Dendritic cell treated with granulocyte-macrophage colony-stimulating factor and Interleukin-4, amounts not matched to agents 40 ng/mL and 50 ng/mL, for 4 days (primary cell): Measurements from ENCODE around the gene COLEC12.
A peak's percentile ranks its signal among the peaks of the same experiment; 100 is the strongest.

Experiments used
- H3K27ac Mint-ChIP-seq: one replicate; pipeline ENCODE4 v1.8.0; 2022; ENCODE audit warnings: mild to moderate bottlenecking, mixed read lengths
- H3K27me3 Mint-ChIP-seq: one replicate; pipeline ENCODE4 v1.8.0; 2022; ENCODE audit warnings: mild to moderate bottlenecking, mixed read lengths
- H3K36me3 Mint-ChIP-seq: one replicate; pipeline ENCODE4 v1.8.0; 2022; ENCODE audit warnings: low read depth, mixed read lengths
- H3K4me1 Mint-ChIP-seq: one replicate; pipeline ENCODE4 v1.8.0; 2022; ENCODE audit warnings: low read depth, mixed read lengths
- H3K4me3 Mint-ChIP-seq: one replicate; pipeline ENCODE4 v1.8.0; 2022; ENCODE audit warnings: mild to moderate bottlenecking, moderate library complexity, mixed read lengths
- H3K9me3 Mint-ChIP-seq: one replicate; pipeline ENCODE4 v1.8.0; 2022; ENCODE audit warnings: mixed read lengths
- intact Hi-C: fragments of 100-400 bp; cut with micrococcal nuclease; formaldehyde crosslinking; loops from one replicate; pipeline ENCODE4 v1.15.0; 2022

Gene COLEC12

GRCh38 chr18:363301-364085, 137.0 kb downstream of the COLEC12 start:
- Mint-ChIP-seq H3K9me3 (no peaks in the 10 kb centered on the region), H3K4me1 (peaks cover 37% of the 10 kb centered on the region), H3K4me3 (no peak overlapping the region), H3K27ac (peak overlapping the region; percentile 27), H3K36me3 (no peaks in the 10 kb centered on the region), H3K27me3 (peaks cover 2% of the 10 kb centered on the region)
- intact Hi-C loops = no loop called here

- Mint-ChIP-seq H3K4me1 (peaks cover 37% of the 10 kb centered on the region), H3K9me3 (no peaks in the 10 kb centered on the region), H3K27ac (peak overlapping the region; percentile 27), H3K27me3 (peaks cover 2% of the 10 kb centered on the region), H3K36me3 (no peaks in the 10 kb centered on the region), H3K4me3 (no peak overlapping the region)
- intact Hi-C loops = no loop called here
Measured at GRCh38 chr18:362311-363290, 137.9 kb downstream of the COLEC12 start.

- H3K27ac Mint-ChIP-seq = no peak overlapping the region
- no peaks in the 10 kb centered on the region for H3K36me3 Mint-ChIP-seq
- H3K4me1 Mint-ChIP-seq = peaks cover 37% of the 10 kb centered on the region
- intact Hi-C loops = no loop called here
- no peak overlapping the region for H3K4me3 Mint-ChIP-seq
- no peaks in the 10 kb centered on the region for H3K9me3 Mint-ChIP-seq
- peaks cover 2% of the 10 kb centered on the region for H3K27me3 Mint-ChIP-seq
Measured at GRCh38 chr18:361941-362310, 138.6 kb downstream of the COLEC12 start.

- Mint-ChIP-seq H3K27me3 (peaks cover 2% of the 10 kb centered on the region), H3K27ac (no peak overlapping the region), H3K9me3 (no peaks in the 10 kb centered on the region), H3K36me3 (no peaks in the 10 kb centered on the region), H3K4me3 (no peak overlapping the region), H3K4me1 (peaks cover 34% of the 10 kb centered on the region)
- intact Hi-C loops = no loop called here
Measured at GRCh38 chr18:361100-361732, 139.3 kb downstream of the COLEC12 start.

GRCh38 chr18:360676-361075, 139.8 kb downstream of the COLEC12 start:
- Mint-ChIP-seq H3K9me3 (no peaks in the 10 kb centered on the region), H3K27ac (no peak overlapping the region), H3K36me3 (no peaks in the 10 kb centered on the region), H3K27me3 (no peaks in the 10 kb centered on the region), H3K4me1 (peaks cover 29% of the 10 kb centered on the region), H3K4me3 (no peak overlapping the region)
- intact Hi-C loops = no loop called here

GRCh38 chr18:356778-357177, 143.7 kb downstream of the COLEC12 start:
- Mint-ChIP-seq H3K36me3 (no peaks in the 10 kb centered on the region), H3K4me3 (no peak overlapping the region), H3K27ac (no peak overlapping the region), H3K4me1 (peaks cover 12% of the 10 kb centered on the region), H3K27me3 (peaks cover 2% of the 10 kb centered on the region), H3K9me3 (no peaks in the 10 kb centered on the region)
- intact Hi-C loops = no loop called here

- intact Hi-C loops = no loop called here
- Mint-ChIP-seq H3K36me3 (no peaks in the 10 kb centered on the region), H3K27me3 (peaks cover 2% of the 10 kb centered on the region), H3K9me3 (no peaks in the 10 kb centered on the region), H3K4me1 (peaks cover 1% of the 10 kb centered on the region), H3K4me3 (no peak overlapping the region), H3K27ac (no peak overlapping the region)
Measured at GRCh38 chr18:355678-356077, 144.8 kb downstream of the COLEC12 start.

GRCh38 chr18:354471-354870, 146.0 kb downstream of the COLEC12 start:
- no peaks in the 10 kb centered on the region for H3K9me3 Mint-ChIP-seq
- H3K27ac Mint-ChIP-seq = no peak overlapping the region
- H3K36me3 Mint-ChIP-seq = no peaks in the 10 kb centered on the region
- H3K4me1 Mint-ChIP-seq = no peaks in the 10 kb centered on the region
- intact Hi-C loops = no loop called here
- no peak overlapping the region for H3K4me3 Mint-ChIP-seq
- peaks cover 2% of the 10 kb centered on the region for H3K27me3 Mint-ChIP-seq

- no peak overlapping the region for H3K4me3 Mint-ChIP-seq
- H3K9me3 Mint-ChIP-seq = no peaks in the 10 kb centered on the region
- intact Hi-C loops = no loop called here
- H3K4me1 Mint-ChIP-seq = no peaks in the 10 kb centered on the region
- H3K27ac Mint-ChIP-seq = no peak overlapping the region
- no peaks in the 10 kb centered on the region for H3K36me3 Mint-ChIP-seq
- peaks cover 2% of the 10 kb centered on the region for H3K27me3 Mint-ChIP-seq
Measured at GRCh38 chr18:354003-354402, 146.5 kb downstream of the COLEC12 start.

GRCh38 chr18:352438-352837, 148.1 kb downstream of the COLEC12 start:
- Mint-ChIP-seq H3K27ac (no peak overlapping the region), H3K9me3 (no peaks in the 10 kb centered on the region), H3K27me3 (peaks cover 2% of the 10 kb centered on the region), H3K4me3 (no peak overlapping the region), H3K36me3 (no peaks in the 10 kb centered on the region), H3K4me1 (no peaks in the 10 kb centered on the region)
- intact Hi-C loops = no loop called here

- H3K4me3 Mint-ChIP-seq = no peak overlapping the region
- no peaks in the 10 kb centered on the region for H3K4me1 Mint-ChIP-seq
- H3K27ac Mint-ChIP-seq = no peak overlapping the region
- intact Hi-C loops = no loop called here
- H3K9me3 Mint-ChIP-seq = peaks cover 11% of the 10 kb centered on the region
- H3K36me3 Mint-ChIP-seq = peaks cover 14% of the 10 kb centered on the region
- H3K27me3 Mint-ChIP-seq = peaks cover 2% of the 10 kb centered on the region
Measured at GRCh38 chr18:350953-351572, 149.4 kb downstream of the COLEC12 start.

GRCh38 chr18:346600-346999, 153.9 kb downstream of the COLEC12 start:
- no peaks in the 10 kb centered on the region for H3K27me3 Mint-ChIP-seq
- intact Hi-C loops = no loop called here

GRCh38 chr18:341102-341501, 159.4 kb downstream of the COLEC12 start:
- Mint-ChIP-seq H3K4me1 (peaks cover 67% of the 10 kb centered on the region), H3K4me3 (no peak overlapping the region), H3K27me3 (peaks cover 1% of the 10 kb centered on the region), H3K9me3 (peaks cover 4% of the 10 kb centered on the region), H3K27ac (peak overlapping the region; percentile 29), H3K36me3 (peaks cover 2% of the 10 kb centered on the region)
- intact Hi-C loops = no loop called here

More at GRCh38 chr18:346600-346999, 153.9 kb downstream of the COLEC12 start:
- Mint-ChIP-seq H3K36me3 (peaks cover 15% of the 10 kb centered on the region), H3K4me3 (no peak overlapping the region), H3K9me3 (peaks cover 14% of the 10 kb centered on the region), H3K4me1 (peaks cover 29% of the 10 kb centered on the region), H3K27ac (no peak overlapping the region)
